Colonic mucosa (tissue), 4 donors: ENCODE measurements around the gene TMEM17. TPM values are rescaled to one million over a fixed set of nuclear protein-coding genes. Genes with fewer than 3 reads are reported as not detected.

Source experiments
- DNase-seq: peaks from one replicate; pipeline ENCODE4 v3.0.0-alpha.2; 2020
- H3K27ac ChIP-seq: fragments of 200-600 bp; one replicate; pipeline ENCODE4 v1.8.0; 2021
- H3K27me3 ChIP-seq: fragments of 200-600 bp; one replicate; pipeline ENCODE4 v1.8.0; 2021
- H3K36me3 ChIP-seq: fragments of 200-600 bp; one replicate; pipeline ENCODE4 v1.8.0; 2021
- H3K4me1 ChIP-seq: fragments of 200-600 bp; one replicate; pipeline ENCODE4 v1.8.0; 2021; ENCODE audit warnings: mild to moderate bottlenecking
- H3K4me3 ChIP-seq: fragments of 200-600 bp; one replicate; pipeline ENCODE4 v1.8.0; 2021
- H3K9ac ChIP-seq, 2 donors: one replicate each; pipeline ENCODE4 v1.7.0; 2013; ENCODE audit warnings: control low read depth in 2 of 2, low read depth in 2 of 2, low read length in 2 of 2
- H3K9me3 ChIP-seq: fragments of 200-600 bp; one replicate; pipeline ENCODE4 v1.8.0; 2021
- CTCF ChIP-seq: fragments of 200-600 bp; IDR thresholded peaks from one replicate; pipeline ENCODE4 v1.8.0; 2022; ENCODE audit warnings: antibody characterized with exemption, mild to moderate bottlenecking
- intact Hi-C: fragments of 100-400 bp; cut with DNase I; formaldehyde crosslinking; loops from one replicate; pipeline ENCODE4 v1.14.1; 2022
- total RNA-seq, 2 donors: library from RNA; stranded (reverse); fragmentation: NEBNext Ultra II Directional in 1 of 2; extraction: Animal tissue kit (Norgen Biotek cat#: 25700) in 1 of 2; gene quantifications; one replicate each; pipeline ENCODE4 v1.2.1, GENCODE V29; 2021
- donor health status: healthy.
- donor health status: DM: no; HTN: no; CAD: no.
- donor health status: DM: no; HTN: no; CAD: no.

Gene TMEM17
- total RNA-seq, 2 donors from 2014 or later: 0.35 to 0.74 TPM

GRCh38 chr2:62466503-62466854, 39.5 kb downstream of the TMEM17 start:
- Histone ChIP-seq H3K27me3 (no peaks in the 10 kb centered on the region), H3K9me3 (no peaks in the 10 kb centered on the region), H3K9ac (no peak overlapping the region), H3K36me3 (no peaks in the 10 kb centered on the region), H3K4me3 (no peak overlapping the region), H3K27ac (no peak overlapping the region), H3K4me1 (no peaks in the 10 kb centered on the region)
- intact Hi-C loops: no loop called here
- no peak for TF ChIP-seq CTCF
- DNase-seq: no peak

GRCh38 chr2:62465741-62466502, 40.1 kb downstream of the TMEM17 start:
- Histone ChIP-seq H3K9me3 (no peaks in the 10 kb centered on the region), H3K27me3 (no peaks in the 10 kb centered on the region), H3K4me3 (no peak overlapping the region), H3K36me3 (no peaks in the 10 kb centered on the region), H3K4me1 (no peaks in the 10 kb centered on the region), H3K27ac (no peak overlapping the region), H3K9ac (no peak overlapping the region)
- no peak for DNase-seq
- intact Hi-C loops: no loop called here
- TF ChIP-seq CTCF: no peak

DNA sequence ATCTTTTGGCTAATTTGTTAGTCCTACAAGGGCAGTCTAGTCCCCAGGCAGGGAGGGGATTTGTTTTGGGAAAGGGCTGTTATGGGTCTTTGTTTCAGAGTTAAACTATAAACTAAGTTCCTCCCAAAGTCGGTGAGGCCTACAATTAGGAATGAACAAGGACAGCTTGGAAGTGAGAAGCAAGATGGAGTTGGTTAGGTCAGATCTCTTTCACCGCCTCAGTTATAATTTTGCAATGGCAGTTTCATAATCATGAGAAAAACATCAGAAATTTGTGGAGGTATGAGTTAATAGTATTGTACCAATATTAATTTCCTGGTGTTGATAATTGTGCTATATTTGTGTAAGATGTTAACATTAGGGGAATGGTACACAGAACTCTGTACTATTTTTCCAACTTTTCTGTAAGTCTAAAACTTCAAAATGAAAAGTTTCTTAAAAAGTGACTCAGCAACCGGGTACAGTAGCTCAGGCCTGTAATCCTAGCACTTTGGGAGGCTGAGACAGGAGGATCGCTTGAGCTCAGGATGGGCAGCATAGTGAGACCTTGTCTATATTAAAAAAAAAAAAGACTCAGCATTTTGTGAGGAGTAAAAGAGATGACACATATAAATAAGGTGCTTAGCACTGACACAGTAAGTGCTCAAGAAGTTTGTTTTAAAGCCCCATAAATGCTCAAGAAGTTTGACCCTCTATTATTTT, 40.8 kb downstream of the TMEM17 start:
- Histone ChIP-seq H3K9me3 (no peaks in the 10 kb centered on the region), H3K4me1 (no peaks in the 10 kb centered on the region), H3K4me3 (no peak overlapping the region), H3K9ac (no peak overlapping the region), H3K36me3 (no peaks in the 10 kb centered on the region), H3K27me3 (no peaks in the 10 kb centered on the region), H3K27ac (no peak overlapping the region)
- intact Hi-C loops: no loop called here
- TF ChIP-seq CTCF: no peak
- no peak for DNase-seq

DNA sequence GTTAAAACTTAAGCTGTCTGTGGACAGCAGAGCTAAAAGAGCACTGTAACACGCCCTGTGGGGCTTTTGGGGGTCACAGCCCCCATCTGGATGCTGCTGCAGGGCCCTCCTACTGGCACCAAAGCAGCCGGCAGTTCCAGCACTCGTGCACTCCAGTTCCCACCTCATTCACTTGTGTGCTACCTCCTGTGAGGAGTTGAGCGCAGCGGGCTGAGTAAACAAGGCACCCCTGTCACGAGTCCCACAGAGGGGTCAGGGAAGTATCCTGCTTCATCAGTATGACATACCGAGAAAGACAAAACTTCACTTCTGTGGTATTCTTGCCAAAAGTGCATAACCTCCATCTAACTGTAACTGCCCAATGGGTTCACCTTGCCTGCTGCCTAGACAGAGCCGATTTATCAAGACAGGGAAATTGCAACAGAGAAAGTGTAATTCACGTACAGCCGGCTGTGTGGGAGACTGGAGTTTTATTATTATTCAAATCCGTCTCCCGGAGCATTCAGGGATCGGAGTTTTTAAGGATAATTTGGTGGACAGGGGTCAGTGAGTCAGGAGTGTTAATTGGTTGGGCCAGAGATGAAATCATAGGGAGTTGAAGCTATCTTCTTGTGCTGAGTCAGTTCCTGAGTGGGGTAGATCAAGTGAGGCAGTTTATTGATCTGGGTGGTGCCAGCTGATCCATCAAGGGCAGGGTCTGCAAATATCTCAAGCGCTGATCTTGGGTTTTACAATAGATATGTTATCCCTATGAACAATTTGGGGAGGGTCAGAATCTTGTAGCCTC, 41.6 kb downstream of the TMEM17 start:
- no peaks in the 10 kb centered on the region for H3K36me3 ChIP-seq
- no peaks in the 10 kb centered on the region for H3K4me1 ChIP-seq
- TF ChIP-seq CTCF: no peak
- H3K4me3 ChIP-seq: no peak overlapping the region
- no peaks in the 10 kb centered on the region for H3K27me3 ChIP-seq
- H3K9me3 ChIP-seq: no peaks in the 10 kb centered on the region
- no peak overlapping the region for H3K9ac ChIP-seq
- no peak for DNase-seq
- H3K27ac ChIP-seq: no peak overlapping the region
- intact Hi-C loops: no loop called here

- no peak overlapping the region for H3K27ac ChIP-seq
- no peaks in the 10 kb centered on the region for H3K27me3 ChIP-seq
- TF ChIP-seq CTCF: no peak
- intact Hi-C loops: no loop called here
- H3K9me3 ChIP-seq: no peaks in the 10 kb centered on the region
- H3K36me3 ChIP-seq: no peaks in the 10 kb centered on the region
- no peak for DNase-seq
- H3K4me3 ChIP-seq: no peak overlapping the region
- H3K9ac ChIP-seq: no peak overlapping the region
- H3K4me1 ChIP-seq: no peaks in the 10 kb centered on the region
Measured at GRCh38 chr2:62462211-62462610, 43.8 kb downstream of the TMEM17 start.
